GM23338 (cell line): ENCODE data around the gene SLCO3A1. TPM values are rescaled to one million over a fixed set of nuclear protein-coding genes. Genes with fewer than 3 reads are reported as not detected.

ENCODE experiments used
- ATAC-seq: fragments of 200-7000 bp; cut with Tn5 transposase; 3 replicates; pipeline ENCODE4 v1.9.1; 2020
- DNase-seq: peaks from one replicate; pipeline ENCODE4 v3.0.0-alpha.2; 2015; ENCODE audit warnings: low spot score
- H2AFZ ChIP-seq: fragments of 200-600 bp; sonication (generic); 2 replicates; pipeline ENCODE4 v1.8.0; 2016; ENCODE audit warnings: antibody characterized with exemption, mild to moderate bottlenecking, moderate library complexity
- H3F3A ChIP-seq: fragments of 200-600 bp; sonication (generic); replicated peaks from 2 replicates; pipeline ENCODE4 v1.8.0; 2017; ENCODE audit warnings: antibody characterized with exemption, mixed run types, low read depth
- H3K27ac ChIP-seq: fragments of 200-600 bp; sonication (generic); 2 replicates; pipeline ENCODE4 v1.6.1; 2016; ENCODE audit warnings: low read depth
- H3K27me3 ChIP-seq: fragments of 200-600 bp; sonication (generic); 2 replicates; pipeline ENCODE4 v1.8.0; 2016; ENCODE audit warnings: mild to moderate bottlenecking, mixed run types, moderate library complexity; ENCODE audit not compliant: insufficient read depth
- H3K36me3 ChIP-seq: fragments of 200-600 bp; sonication (generic); 2 replicates; pipeline ENCODE4 v1.8.0; 2016; ENCODE audit warnings: mild to moderate bottlenecking; ENCODE audit not compliant: insufficient read depth
- H3K4me1 ChIP-seq: fragments of 200-600 bp; sonication (generic); 2 replicates; pipeline ENCODE4 v1.8.0; 2016; ENCODE audit warnings: mild to moderate bottlenecking, moderate library complexity; ENCODE audit not compliant: insufficient read depth
- H3K4me2 ChIP-seq: fragments of 200-600 bp; sonication (generic); 2 replicates; pipeline ENCODE4 v1.7.1; 2017; ENCODE audit warnings: mixed run types
- H3K4me3 ChIP-seq: fragments of 200-600 bp; sonication (generic); 2 replicates; pipeline ENCODE4 v1.6.1; 2016; ENCODE audit warnings: mixed run types
- H3K79me2 ChIP-seq: fragments of 200-600 bp; sonication (generic); replicated peaks from 2 replicates; pipeline ENCODE4 v1.8.0; 2017; ENCODE audit warnings: mild to moderate bottlenecking; ENCODE audit not compliant: insufficient read depth
- H3K9me2 ChIP-seq: fragments of 200-600 bp; sonication (generic); 2 replicates; pipeline ENCODE4 v1.8.0; 2017; ENCODE audit not compliant: insufficient read depth
- H4K20me1 ChIP-seq: fragments of 200-600 bp; sonication (generic); replicated peaks from 2 replicates; pipeline ENCODE4 v1.8.0; 2017; ENCODE audit warnings: mild to moderate bottlenecking; ENCODE audit not compliant: insufficient read depth
- H3K27ac Mint-ChIP-seq: 2 replicates; pipeline ENCODE4 v1.8.0; 2020; ENCODE audit warnings: inconsistent platforms, mild to moderate bottlenecking, moderate library complexity, mixed read lengths
- H3K27me3 Mint-ChIP-seq: 3 replicates; pipeline ENCODE4 v1.8.0; 2022; ENCODE audit warnings: low read depth, mild to moderate bottlenecking, moderate library complexity, mixed read lengths, inconsistent platforms; ENCODE audit not compliant: insufficient read depth, poor library complexity
- H3K36me3 Mint-ChIP-seq: 3 replicates; pipeline ENCODE4 v1.8.0; 2021; ENCODE audit warnings: low read depth, mild to moderate bottlenecking, inconsistent platforms, moderate library complexity, mixed read lengths
- H3K4me1 Mint-ChIP-seq: 3 replicates; pipeline ENCODE4 v1.8.0; 2020; ENCODE audit warnings: mild to moderate bottlenecking, inconsistent platforms, mixed read lengths
- H3K4me3 Mint-ChIP-seq: 3 replicates; pipeline ENCODE4 v1.8.0; 2021; ENCODE audit warnings: moderate library complexity, mild to moderate bottlenecking, inconsistent platforms, mixed read lengths
- H3K9me3 Mint-ChIP-seq: 3 replicates; pipeline ENCODE4 v1.8.0; 2020; ENCODE audit warnings: moderate library complexity, mild to moderate bottlenecking, inconsistent platforms, mixed read lengths
- CREB1 ChIP-seq: fragments of 250-450 bp; sonication (Bioruptor Pico); IDR thresholded peaks from 2 replicates; pipeline ENCODE4 v1.5.0; 2020; ENCODE audit warnings: low read depth, mild to moderate bottlenecking, moderate library complexity
- ETS1 ChIP-seq: IDR thresholded peaks from 2 replicates; pipeline ENCODE4 v1.6.1; 2016; ENCODE audit warnings: antibody characterized with exemption
- EZH2 ChIP-seq: fragments of 200-600 bp; sonication (generic); IDR thresholded peaks from one replicate; pipeline ENCODE4 v1.8.0; 2017; ENCODE audit warnings: antibody characterized with exemption, mild to moderate bottlenecking, low read depth; ENCODE audit not compliant: unreplicated experiment
- EZH2phosphoT487 ChIP-seq: fragments of 200-600 bp; sonication (generic); IDR thresholded peaks from one replicate; pipeline ENCODE4 v1.8.1; 2018; ENCODE audit warnings: antibody characterized with exemption; ENCODE audit not compliant: unreplicated experiment
- JUNB ChIP-seq: IDR thresholded peaks from one replicate; pipeline ENCODE4 v1.6.1; 2016; ENCODE audit warnings: antibody characterized with exemption; ENCODE audit not compliant: unreplicated experiment
- NANOG ChIP-seq: IDR thresholded peaks from 2 replicates; pipeline ENCODE4 v1.6.1; 2016; ENCODE audit warnings: antibody characterized with exemption, borderline replicate concordance
- POLR2AphosphoS5 ChIP-seq: IDR thresholded peaks from 2 replicates; pipeline ENCODE4 v1.6.1; 2016; ENCODE audit warnings: antibody characterized with exemption, low read depth
- REST ChIP-seq: IDR thresholded peaks from one replicate; pipeline ENCODE4 v1.6.1; 2018; ENCODE audit warnings: antibody characterized with exemption; ENCODE audit not compliant: unreplicated experiment
- STAT1 ChIP-seq: IDR thresholded peaks from one replicate; pipeline ENCODE4 v1.6.1; 2016; ENCODE audit warnings: antibody characterized with exemption; ENCODE audit not compliant: unreplicated experiment
- ZNF114 ChIP-seq: fragments of 250-450 bp; sonication (Bioruptor Pico); IDR thresholded peaks from 2 replicates; pipeline ENCODE4 v1.5.0; 2020; ENCODE audit warnings: mild to moderate bottlenecking, moderate library complexity
- ZNF331 ChIP-seq: fragments of 250-450 bp; sonication (Bioruptor Pico); IDR thresholded peaks from 2 replicates; pipeline ENCODE4 v1.5.0; 2020; ENCODE audit warnings: low read depth, mild to moderate bottlenecking, moderate library complexity
- polyA plus RNA-seq: library from polyadenylated mRNA; unstranded; fragments of >200 nt; fragmentation: Nextera tagmentation; extraction: Ambion mirVana; gene quantifications from 2 replicates; pipeline ENCODE4 v1.2.1, GENCODE V29; 2016
- total RNA-seq: library from RNA; depleted of rRNA; stranded (reverse); fragments of >200 nt; shearing (Covaris generic); gene quantifications from 2 replicates; pipeline ENCODE4 v1.2.3, GENCODE V29; 2014
- TF ChIP-seq, protein P1 (sequence below): fragments of 250-450 bp; sonication (Bioruptor Pico); IDR thresholded peaks from 2 replicates; pipeline ENCODE4 v1.5.0; 2020; ENCODE audit warnings: mild to moderate bottlenecking, moderate library complexity
- TF ChIP-seq, protein P2 (sequence below), 2 experiments: fragments of 200-600 bp in 1 of 2; sonication (generic) in 1 of 2; conservative IDR thresholded peaks; 2 replicates each; pipeline versions ENCODE4 v1.5.1 to v1.6.1; 2016 to 2017; ENCODE audit warnings: antibody characterized with exemption in 2 of 2, low read depth in 2 of 2, mild to moderate bottlenecking in 2 of 2, moderate library complexity in 1 of 2

The SLCO3A1 gene
- total and polyA plus RNA-seq, 2 experiments from 2014 or later = 7.3 to 9.4 TPM

DNA sequence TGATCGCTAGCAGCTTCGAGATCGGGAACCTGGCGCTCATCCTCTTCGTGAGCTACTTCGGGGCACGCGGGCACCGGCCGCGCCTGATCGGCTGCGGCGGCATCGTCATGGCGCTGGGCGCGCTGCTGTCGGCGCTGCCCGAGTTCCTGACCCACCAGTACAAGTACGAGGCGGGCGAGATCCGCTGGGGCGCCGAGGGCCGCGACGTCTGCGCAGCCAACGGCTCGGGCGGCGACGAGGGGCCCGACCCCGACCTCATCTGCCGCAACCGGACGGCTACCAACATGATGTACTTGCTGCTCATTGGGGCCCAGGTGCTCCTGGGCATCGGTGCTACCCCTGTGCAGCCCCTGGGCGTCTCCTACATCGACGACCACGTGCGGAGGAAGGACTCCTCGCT is 62.5 kb downstream of the SLCO3A1 start:
- H3K79me2 ChIP-seq = no peaks in the 10 kb centered on the region; the same call in 1 of the 2 replicates
- H3K27me3 ChIP-seq = no peaks in the 10 kb centered on the region
- Mint-ChIP-seq H3K36me3 (peaks cover 6% of the 10 kb centered on the region; the same call in 2 of the 3 replicates), H3K4me1 (peaks cover 18% of the 10 kb centered on the region), H3K9me3 (no peaks in the 10 kb centered on the region), H3K27me3 (peaks cover 3% of the 10 kb centered on the region), H3K4me3 (no peak overlapping the region), H3K27ac (no peak overlapping the region)
- TF ChIP-seq ETS1 = no peak
- no peak for TF ChIP-seq STAT1
- no peak for TF ChIP-seq POLR2AphosphoS5
- no peak for TF ChIP-seq EZH2
- TF ChIP-seq, protein P1, sequence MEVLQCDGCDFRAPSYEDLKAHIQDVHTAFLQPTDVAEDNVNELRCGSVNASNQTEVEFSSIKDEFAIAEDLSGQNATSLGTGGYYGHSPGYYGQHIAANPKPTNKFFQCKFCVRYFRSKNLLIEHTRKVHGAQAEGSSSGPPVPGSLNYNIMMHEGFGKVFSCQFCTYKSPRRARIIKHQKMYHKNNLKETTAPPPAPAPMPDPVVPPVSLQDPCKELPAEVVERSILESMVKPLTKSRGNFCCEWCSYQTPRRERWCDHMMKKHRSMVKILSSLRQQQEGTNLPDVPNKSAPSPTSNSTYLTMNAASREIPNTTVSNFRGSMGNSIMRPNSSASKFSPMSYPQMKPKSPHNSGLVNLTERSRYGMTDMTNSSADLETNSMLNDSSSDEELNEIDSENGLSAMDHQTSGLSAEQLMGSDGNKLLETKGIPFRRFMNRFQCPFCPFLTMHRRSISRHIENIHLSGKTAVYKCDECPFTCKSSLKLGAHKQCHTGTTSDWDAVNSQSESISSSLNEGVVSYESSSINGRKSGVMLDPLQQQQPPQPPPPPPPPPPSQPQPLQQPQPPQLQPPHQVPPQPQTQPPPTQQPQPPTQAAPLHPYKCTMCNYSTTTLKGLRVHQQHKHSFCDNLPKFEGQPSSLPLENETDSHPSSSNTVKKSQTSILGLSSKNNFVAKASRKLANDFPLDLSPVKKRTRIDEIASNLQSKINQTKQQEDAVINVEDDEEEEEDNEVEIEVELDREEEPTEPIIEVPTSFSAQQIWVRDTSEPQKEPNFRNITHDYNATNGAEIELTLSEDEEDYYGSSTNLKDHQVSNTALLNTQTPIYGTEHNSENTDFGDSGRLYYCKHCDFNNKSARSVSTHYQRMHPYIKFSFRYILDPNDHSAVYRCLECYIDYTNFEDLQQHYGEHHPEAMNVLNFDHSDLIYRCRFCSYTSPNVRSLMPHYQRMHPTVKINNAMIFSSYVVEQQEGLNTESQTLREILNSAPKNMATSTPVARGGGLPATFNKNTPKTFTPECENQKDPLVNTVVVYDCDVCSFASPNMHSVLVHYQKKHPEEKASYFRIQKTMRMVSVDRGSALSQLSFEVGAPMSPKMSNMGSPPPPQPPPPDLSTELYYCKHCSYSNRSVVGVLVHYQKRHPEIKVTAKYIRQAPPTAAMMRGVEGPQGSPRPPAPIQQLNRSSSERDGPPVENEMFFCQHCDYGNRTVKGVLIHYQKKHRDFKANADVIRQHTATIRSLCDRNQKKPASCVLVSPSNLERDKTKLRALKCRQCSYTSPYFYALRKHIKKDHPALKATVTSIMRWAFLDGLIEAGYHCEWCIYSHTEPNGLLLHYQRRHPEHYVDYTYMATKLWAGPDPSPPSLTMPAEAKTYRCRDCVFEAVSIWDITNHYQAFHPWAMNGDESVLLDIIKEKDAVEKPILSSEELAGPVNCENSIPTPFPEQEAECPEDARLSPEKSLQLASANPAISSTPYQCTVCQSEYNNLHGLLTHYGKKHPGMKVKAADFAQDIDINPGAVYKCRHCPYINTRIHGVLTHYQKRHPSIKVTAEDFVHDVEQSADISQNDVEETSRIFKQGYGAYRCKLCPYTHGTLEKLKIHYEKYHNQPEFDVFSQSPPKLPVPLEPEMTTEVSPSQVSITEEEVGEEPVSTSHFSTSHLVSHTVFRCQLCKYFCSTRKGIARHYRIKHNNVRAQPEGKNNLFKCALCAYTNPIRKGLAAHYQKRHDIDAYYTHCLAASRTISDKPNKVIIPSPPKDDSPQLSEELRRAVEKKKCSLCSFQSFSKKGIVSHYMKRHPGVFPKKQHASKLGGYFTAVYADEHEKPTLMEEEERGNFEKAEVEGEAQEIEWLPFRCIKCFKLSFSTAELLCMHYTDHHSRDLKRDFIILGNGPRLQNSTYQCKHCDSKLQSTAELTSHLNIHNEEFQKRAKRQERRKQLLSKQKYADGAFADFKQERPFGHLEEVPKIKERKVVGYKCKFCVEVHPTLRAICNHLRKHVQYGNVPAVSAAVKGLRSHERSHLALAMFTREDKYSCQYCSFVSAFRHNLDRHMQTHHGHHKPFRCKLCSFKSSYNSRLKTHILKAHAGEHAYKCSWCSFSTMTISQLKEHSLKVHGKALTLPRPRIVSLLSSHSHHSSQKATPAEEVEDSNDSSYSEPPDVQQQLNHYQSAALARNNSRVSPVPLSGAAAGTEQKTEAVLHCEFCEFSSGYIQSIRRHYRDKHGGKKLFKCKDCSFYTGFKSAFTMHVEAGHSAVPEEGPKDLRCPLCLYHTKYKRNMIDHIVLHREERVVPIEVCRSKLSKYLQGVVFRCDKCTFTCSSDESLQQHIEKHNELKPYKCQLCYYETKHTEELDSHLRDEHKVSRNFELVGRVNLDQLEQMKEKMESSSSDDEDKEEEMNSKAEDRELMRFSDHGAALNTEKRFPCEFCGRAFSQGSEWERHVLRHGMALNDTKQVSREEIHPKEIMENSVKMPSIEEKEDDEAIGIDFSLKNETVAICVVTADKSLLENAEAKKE (CRISPR knock-in tag) = no peak
- TF ChIP-seq CREB1 (CRISPR knock-in tag) = no peak
- no peak for TF ChIP-seq EZH2phosphoT487
- TF ChIP-seq JUNB = no peak
- no peak for TF ChIP-seq ZNF331 (CRISPR knock-in tag)
- no peak for TF ChIP-seq NANOG
- TF ChIP-seq REST = no peak
- no peak for TF ChIP-seq ZNF114 (CRISPR knock-in tag)
- TF ChIP-seq, protein P2, sequence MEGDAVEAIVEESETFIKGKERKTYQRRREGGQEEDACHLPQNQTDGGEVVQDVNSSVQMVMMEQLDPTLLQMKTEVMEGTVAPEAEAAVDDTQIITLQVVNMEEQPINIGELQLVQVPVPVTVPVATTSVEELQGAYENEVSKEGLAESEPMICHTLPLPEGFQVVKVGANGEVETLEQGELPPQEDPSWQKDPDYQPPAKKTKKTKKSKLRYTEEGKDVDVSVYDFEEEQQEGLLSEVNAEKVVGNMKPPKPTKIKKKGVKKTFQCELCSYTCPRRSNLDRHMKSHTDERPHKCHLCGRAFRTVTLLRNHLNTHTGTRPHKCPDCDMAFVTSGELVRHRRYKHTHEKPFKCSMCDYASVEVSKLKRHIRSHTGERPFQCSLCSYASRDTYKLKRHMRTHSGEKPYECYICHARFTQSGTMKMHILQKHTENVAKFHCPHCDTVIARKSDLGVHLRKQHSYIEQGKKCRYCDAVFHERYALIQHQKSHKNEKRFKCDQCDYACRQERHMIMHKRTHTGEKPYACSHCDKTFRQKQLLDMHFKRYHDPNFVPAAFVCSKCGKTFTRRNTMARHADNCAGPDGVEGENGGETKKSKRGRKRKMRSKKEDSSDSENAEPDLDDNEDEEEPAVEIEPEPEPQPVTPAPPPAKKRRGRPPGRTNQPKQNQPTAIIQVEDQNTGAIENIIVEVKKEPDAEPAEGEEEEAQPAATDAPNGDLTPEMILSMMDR (conservative IDR thresholded peaks at IDR 0.05; ENCODE audit: low read depth in 2 of 2) = no peak
- H3K4me1 ChIP-seq = peaks cover 8% of the 10 kb centered on the region; the same call in 1 of the 2 replicates
- no peak overlapping the region for H3K27ac ChIP-seq
- H3K4me2 ChIP-seq = no peak overlapping the region
- no peak overlapping the region for H2AFZ ChIP-seq
- DNase-seq = no peak
- no peaks in the 10 kb centered on the region; the same call in none of the 2 replicates for H4K20me1 ChIP-seq
- no peaks in the 10 kb centered on the region; the same call in 1 of the 2 replicates for H3K36me3 ChIP-seq
- H3F3A ChIP-seq = no peaks in the 10 kb centered on the region
- no peaks in the 10 kb centered on the region for H3K9me2 ChIP-seq
- no peak overlapping the region for H3K4me3 ChIP-seq
- no peak for ATAC-seq
